NCI-H460 (cell line): Measurements from ENCODE around the gene CCDC85C. TPM values are rescaled to one million over a fixed set of nuclear protein-coding genes. Genes with fewer than 3 reads are reported as not detected.

Experiments used
- DNase-seq: peaks from one replicate; pipeline ENCODE4 v3.0.0-alpha.2; 2016; ENCODE audit warnings: low read depth; ENCODE audit errors: extremely low read depth
- small RNA-seq, 2 experiments: library from RNA; depleted of rRNA; stranded (forward); fragments of <200 nt; gene quantifications; one replicate each; pipeline ENCODE3, GENCODE V24; 2014
- total RNA-seq: library from RNA; depleted of rRNA; stranded (reverse); fragments of >200 nt; shearing (Covaris generic); gene quantifications from 2 replicates; pipeline ENCODE4 v1.2.3, GENCODE V29; 2014; rRNA removed

CCDC85C gene
- total RNA-seq, 1 experiment from 2014 or later, result 7.2 TPM

- DNase-seq, result no peak
These were observed 141.8 kb downstream of the CCDC85C start for GRCh38 chr14:99462210-99462609.

- no peak for DNase-seq
These were observed 142.5 kb downstream of the CCDC85C start for GRCh38 chr14:99461411-99462085.

GRCh38 chr14:99460793-99461192, 143.2 kb downstream of the CCDC85C start:
- DNase-seq, result no peak

GRCh38 chr14:99459481-99460100, 144.4 kb downstream of the CCDC85C start:
- DNase-seq, result no peak

- DNase-seq, result no peak
These were observed 149.8 kb downstream of the CCDC85C start for GRCh38 chr14:99454246-99454645.

- DNase-seq, result no peak
These were observed 151.0 kb downstream of the CCDC85C start for GRCh38 chr14:99452968-99453367.

- DNase-seq, result no peak
These were observed 152.8 kb downstream of the CCDC85C start for GRCh38 chr14:99451234-99451633.

- no peak for DNase-seq
These were observed 153.7 kb downstream of the CCDC85C start for GRCh38 chr14:99450266-99450665.

Small RNA genes lying within 50 kb of the gene (small RNA-seq; reads per million reads assigned to genes)
- gene RF00019, result 0 reads per million in 2 experiments

Other genes with a start within 250 kb of the CCDC85C start
- gene SETD3, start 123.3 kb downstream of the CCDC85C start, total RNA-seq, result 54.3 and 60.5 TPM in 2 replicates
- gene CCNK, start 122.8 kb downstream of the CCDC85C start, total RNA-seq, result 18.1 and 23.3 TPM in 2 replicates
- gene HHIPL1, start 40.9 kb upstream of the CCDC85C start, total RNA-seq, result 0.84 and 1.0 TPM in 2 replicates
- gene CYP46A1, start 80.1 kb upstream of the CCDC85C start, total RNA-seq, result 0.02 TPM in 1 of 2 replicates, not detected in the other
- 9.7 and 12.7 TPM in 2 replicates for gene EML1, start 189.2 kb upstream of the CCDC85C start, total RNA-seq